ENCODE data around the gene ISCU. TPM values are rescaled to one million over a fixed set of nuclear protein-coding genes. Genes with fewer than 3 reads are reported as not detected.

Gene ISCU
- total RNA-seq (2014; rRNA removed; shearing (Covaris generic)): 162 and 163 TPM in 2 replicates
- 89.5 and 99.5 TPM in 2 replicates for polyA plus RNA-seq (2015; cell fraction: cytosol; rRNA removed)
- 237 and 257 TPM in 2 replicates for polyA plus RNA-seq (2015; cell fraction: nucleus; rRNA removed)

DNA sequence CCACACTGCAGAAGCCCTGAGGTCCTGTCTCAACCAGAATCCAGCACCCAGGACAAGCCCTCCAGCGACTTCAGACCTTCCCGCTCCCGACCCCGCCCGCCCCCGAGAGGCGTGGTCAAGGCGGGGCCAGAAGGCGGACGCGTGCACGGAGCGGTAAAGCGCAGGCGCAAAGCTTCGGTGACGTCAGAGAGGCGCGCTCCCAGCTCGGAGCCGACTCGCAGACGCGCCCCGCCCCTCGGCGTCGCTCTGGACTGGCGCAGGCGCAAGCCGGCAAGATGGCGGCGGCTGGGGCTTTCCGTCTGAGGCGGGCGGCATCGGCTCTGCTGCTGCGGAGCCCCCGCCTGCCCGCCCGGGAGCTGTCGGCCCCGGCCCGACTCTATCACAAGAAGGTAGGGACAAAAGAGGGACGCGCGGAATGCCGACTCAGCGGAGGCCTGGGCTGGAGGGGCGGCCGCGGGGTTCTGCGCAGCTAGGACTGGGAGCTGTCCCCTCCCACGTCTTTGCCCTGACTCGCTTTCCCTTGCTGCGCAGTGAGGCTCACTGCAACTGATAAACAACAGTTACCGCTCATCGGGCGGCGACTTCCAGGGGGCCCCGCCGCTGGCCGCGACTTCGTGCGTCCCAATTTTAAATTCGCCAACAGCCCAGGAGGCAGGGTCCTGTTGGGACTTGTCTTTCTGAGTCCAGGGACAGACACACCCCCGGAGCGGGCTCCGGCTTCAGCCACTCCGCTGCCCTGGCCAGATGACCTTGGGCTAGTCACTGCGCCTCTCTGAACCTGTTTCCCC is at the start of gene ISCU:
TSS of gene ISCU (plus strand) at position 249 of the 788 bp plus-strand sequence. CDS start at position 276, 27 bp downstream.
- in situ Hi-C loops (cut with HindIII; ENCODE audit: low pct_unique_long_range_greater_than_20kb, low sequenced_read_pairs): no loop called here
- peak; percentile 97 for DNase-seq (ENCODE audit: low read depth, low spot score)

GRCh38 chr12:108514468-108514972 is 47.9 kb upstream of the ISCU start:
- in situ Hi-C loops (cut with HindIII; ENCODE audit: low pct_unique_long_range_greater_than_20kb, low sequenced_read_pairs): no loop called here
- no peak for DNase-seq (ENCODE audit: low read depth, low spot score)

- in situ Hi-C loops (cut with HindIII; ENCODE audit: low pct_unique_long_range_greater_than_20kb, low sequenced_read_pairs): no loop called here
- DNase-seq (ENCODE audit: low read depth, low spot score): peak; percentile 99
These were observed 47.2 kb upstream of the ISCU start, which contains the start of gene FICD for GRCh38 chr12:108514973-108515814. Gene FICD, plus strand, starts transcription at chr12:108515277. Its CDS starts 1,696 bp downstream, at chr12:108516973.

GRCh38 chr12:108515916-108516315 is 46.5 kb upstream of the ISCU start:
- no peak for DNase-seq (ENCODE audit: low read depth, low spot score)
- in situ Hi-C loops (cut with HindIII; ENCODE audit: low pct_unique_long_range_greater_than_20kb, low sequenced_read_pairs): no loop called here

GRCh38 chr12:108516511-108517275 is 45.7 kb upstream of the ISCU start:
- in situ Hi-C loops (cut with HindIII; ENCODE audit: low pct_unique_long_range_greater_than_20kb, low sequenced_read_pairs): no loop called here
- DNase-seq (ENCODE audit: low read depth, low spot score): peak; percentile 43

GRCh38 chr12:108517288-108518100 is 44.9 kb upstream of the ISCU start:
- in situ Hi-C loops (cut with HindIII; ENCODE audit: low pct_unique_long_range_greater_than_20kb, low sequenced_read_pairs): no loop called here

GRCh38 chr12:108518101-108518715 is 44.2 kb upstream of the ISCU start:
- DNase-seq (ENCODE audit: low read depth, low spot score): no peak
- in situ Hi-C loops (cut with HindIII; ENCODE audit: low pct_unique_long_range_greater_than_20kb, low sequenced_read_pairs): no loop called here

More at GRCh38 chr12:108517288-108518100, 44.9 kb upstream of the ISCU start:
- no peak for DNase-seq (ENCODE audit: low read depth, low spot score)

GRCh38 chr12:108518716-108519496 is 43.5 kb upstream of the ISCU start:
- no peak for DNase-seq (ENCODE audit: low read depth, low spot score)
- in situ Hi-C loops (cut with HindIII; ENCODE audit: low pct_unique_long_range_greater_than_20kb, low sequenced_read_pairs): no loop called here

DNA sequence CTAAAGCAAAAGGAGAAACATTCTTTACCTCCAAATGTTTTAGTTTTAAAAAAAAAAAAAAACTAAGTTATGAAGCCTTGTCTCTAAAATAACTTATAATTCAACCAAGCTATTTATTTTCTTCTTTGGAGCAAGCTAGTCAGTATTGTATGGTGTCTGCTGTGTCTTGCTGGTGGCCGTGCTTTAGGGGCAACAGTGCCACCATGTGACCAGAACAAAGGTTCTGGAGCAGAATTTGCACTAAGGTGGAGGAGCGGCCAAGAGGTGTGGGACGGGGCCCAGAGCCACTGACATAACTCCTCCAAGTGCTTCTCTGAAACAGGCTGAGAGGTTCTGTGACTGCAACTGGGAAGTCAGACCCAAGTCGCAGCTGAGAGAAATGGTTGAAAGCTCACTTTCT is 42.8 kb upstream of the ISCU start:
- in situ Hi-C loops (cut with HindIII; ENCODE audit: low pct_unique_long_range_greater_than_20kb, low sequenced_read_pairs): no loop called here
- no peak for DNase-seq (ENCODE audit: low read depth, low spot score)

DNA sequence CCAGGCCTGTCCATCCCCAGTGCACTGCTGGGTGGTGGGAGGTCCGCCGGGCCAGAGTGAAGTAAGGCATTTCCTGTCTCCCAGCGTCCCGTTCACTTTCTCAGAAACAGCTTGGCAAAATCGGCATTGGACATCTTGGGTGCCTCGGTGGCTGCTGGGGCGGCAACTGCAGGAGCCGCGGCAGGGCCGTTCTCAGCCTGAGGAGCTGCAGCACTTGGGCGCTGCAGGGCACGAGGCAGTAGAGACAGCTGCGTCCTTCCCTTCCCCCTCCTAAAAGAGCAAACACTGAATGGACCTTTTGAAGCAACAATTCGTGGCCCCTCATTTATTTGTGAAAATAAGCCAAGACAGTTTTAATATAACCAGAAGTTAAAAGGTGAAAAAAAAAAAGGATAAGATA is 39.0 kb upstream of the ISCU start:
- no peak for DNase-seq (ENCODE audit: low read depth, low spot score)
- in situ Hi-C loops (cut with HindIII; ENCODE audit: low pct_unique_long_range_greater_than_20kb, low sequenced_read_pairs): no loop called here

DNA sequence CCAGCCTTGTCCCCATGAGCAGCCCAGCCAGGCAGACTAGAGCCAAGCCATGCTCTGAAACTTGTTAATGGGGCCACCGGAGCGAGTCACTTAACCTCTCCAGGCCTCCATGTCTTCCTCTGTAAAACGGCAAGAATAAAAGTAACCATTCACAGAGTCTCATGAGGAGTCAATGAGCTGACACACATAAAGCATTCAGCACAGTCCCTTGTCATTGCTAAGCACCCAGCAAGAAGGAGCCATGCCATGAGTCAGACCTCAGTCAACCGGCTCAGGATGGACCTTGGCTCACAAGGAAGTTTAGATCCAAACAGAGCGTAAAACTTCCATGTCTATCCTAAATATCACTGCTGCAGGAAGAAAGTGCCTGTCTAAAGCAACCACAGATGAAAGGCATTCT is 36.7 kb upstream of the ISCU start:
- DNase-seq (ENCODE audit: low read depth, low spot score): no peak
- in situ Hi-C loops (cut with HindIII; ENCODE audit: low pct_unique_long_range_greater_than_20kb, low sequenced_read_pairs): no loop called here

DNA sequence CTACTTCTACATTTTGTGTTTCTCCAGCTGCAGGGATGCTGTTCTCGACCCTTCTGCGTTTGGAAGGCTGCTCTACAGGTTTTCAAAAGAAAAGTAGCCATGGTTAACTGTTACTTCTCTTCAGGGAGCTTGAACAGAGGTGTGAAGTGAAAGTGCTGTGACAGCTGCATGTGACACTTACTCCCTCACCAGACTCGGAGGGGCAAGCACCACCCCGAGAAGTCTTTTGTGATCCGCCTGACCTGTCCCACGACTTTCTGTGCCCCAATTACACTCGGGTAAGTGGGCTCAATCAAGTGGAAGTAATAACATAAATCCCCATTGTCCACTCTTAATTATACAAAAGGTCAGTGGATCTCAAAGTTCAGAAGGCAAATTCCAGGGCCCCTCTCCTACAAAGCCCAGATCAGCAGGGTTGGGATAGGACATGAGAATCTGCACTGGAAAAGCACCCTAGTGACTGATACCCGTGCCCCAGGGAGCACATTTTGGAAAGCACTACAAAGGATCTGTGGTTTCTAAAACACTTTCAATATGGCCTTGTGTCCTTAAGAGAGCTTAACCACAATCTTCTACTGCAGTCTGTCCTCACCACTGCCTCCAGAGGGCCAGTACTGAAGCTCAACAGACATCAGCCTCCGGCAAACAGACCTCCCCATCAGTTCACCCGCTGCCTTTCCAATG is 35.8 kb upstream of the ISCU start:
- peak; percentile 46 for DNase-seq (ENCODE audit: low read depth, low spot score)
- in situ Hi-C loops (cut with HindIII; ENCODE audit: low pct_unique_long_range_greater_than_20kb, low sequenced_read_pairs): no loop called here

- no peak for DNase-seq (ENCODE audit: low read depth, low spot score)
- in situ Hi-C loops (cut with HindIII; ENCODE audit: low pct_unique_long_range_greater_than_20kb, low sequenced_read_pairs): no loop called here
These were observed 35.3 kb upstream of the ISCU start for GRCh38 chr12:108527166-108527496.

GRCh38 chr12:108530161-108530560 is 32.2 kb upstream of the ISCU start:
- no peak for DNase-seq (ENCODE audit: low read depth, low spot score)
- in situ Hi-C loops (cut with HindIII; ENCODE audit: low pct_unique_long_range_greater_than_20kb, low sequenced_read_pairs): no loop called here

All from SK-MEL-5 (cell line).